Erythroblast (primary cell): ENCODE measurements around the gene TMEM53.

Experiments
- GATA1 ChIP-seq: IDR thresholded peaks from 2 replicates; pipeline ENCODE4 v1.6.1; 2011; ENCODE audit warnings: low read depth, mild to moderate bottlenecking, control low read depth, low read length, moderate library complexity
- POLR2A ChIP-seq: IDR thresholded peaks from 2 replicates; pipeline ENCODE4 v1.6.1; 2011; ENCODE audit warnings: mild to moderate bottlenecking, low read length

GRCh38 chr1:44675186-44675585 lies 905 bp upstream of the TMEM53 start:
- TF ChIP-seq POLR2A, result no peak
- TF ChIP-seq GATA1, result no peak
